ENCODE measurements around the gene UTF1.

Gene UTF1

DNA sequence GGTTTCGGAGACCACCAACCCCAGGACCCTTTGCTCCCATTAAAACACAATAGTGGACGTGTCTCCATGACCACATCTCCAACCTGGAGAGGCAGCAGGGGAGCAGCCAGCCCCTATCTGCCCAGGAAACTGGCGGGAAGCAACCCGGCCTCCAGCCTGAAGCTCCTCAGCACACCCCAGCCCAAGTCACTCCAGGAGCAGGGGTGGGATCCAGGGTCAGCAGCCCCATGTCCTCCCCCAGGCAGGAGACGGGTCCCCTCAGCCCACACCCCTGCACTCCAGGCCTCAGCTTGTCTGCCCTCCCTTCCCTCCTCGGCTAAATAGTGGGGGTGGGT lies 46.0 kb downstream of the UTF1 start:
- H3K9me3 ChIP-seq: no peaks in the 10 kb centered on the region
- DNase-seq: no peak
- no peak overlapping the region for H3K27ac ChIP-seq
- peak overlapping the region; percentile 6 to 18 for H3K4me3 ChIP-seq
- peaks cover 15 to 47% (median 26%) of the 10 kb centered on the region in 3 donors for H3K36me3 ChIP-seq
- intact Hi-C loops (cut with DNase I; ENCODE audit: low total_unique reads): no loop called here
- H3K27me3 ChIP-seq: peaks cover 0 to 20% of the 10 kb centered on the region in 2 donors
- TF ChIP-seq, protein P1, sequence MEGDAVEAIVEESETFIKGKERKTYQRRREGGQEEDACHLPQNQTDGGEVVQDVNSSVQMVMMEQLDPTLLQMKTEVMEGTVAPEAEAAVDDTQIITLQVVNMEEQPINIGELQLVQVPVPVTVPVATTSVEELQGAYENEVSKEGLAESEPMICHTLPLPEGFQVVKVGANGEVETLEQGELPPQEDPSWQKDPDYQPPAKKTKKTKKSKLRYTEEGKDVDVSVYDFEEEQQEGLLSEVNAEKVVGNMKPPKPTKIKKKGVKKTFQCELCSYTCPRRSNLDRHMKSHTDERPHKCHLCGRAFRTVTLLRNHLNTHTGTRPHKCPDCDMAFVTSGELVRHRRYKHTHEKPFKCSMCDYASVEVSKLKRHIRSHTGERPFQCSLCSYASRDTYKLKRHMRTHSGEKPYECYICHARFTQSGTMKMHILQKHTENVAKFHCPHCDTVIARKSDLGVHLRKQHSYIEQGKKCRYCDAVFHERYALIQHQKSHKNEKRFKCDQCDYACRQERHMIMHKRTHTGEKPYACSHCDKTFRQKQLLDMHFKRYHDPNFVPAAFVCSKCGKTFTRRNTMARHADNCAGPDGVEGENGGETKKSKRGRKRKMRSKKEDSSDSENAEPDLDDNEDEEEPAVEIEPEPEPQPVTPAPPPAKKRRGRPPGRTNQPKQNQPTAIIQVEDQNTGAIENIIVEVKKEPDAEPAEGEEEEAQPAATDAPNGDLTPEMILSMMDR (IDR thresholded peaks at IDR 0.05): no peak
- H3K4me1 ChIP-seq: peaks cover 0 to 20% (median 6%) of the 10 kb centered on the region in 4 donors

GRCh38 chr10:133276435-133277201 lies 46.6 kb downstream of the UTF1 start, which contains the start of gene ADAM8:
ADAM8 (minus strand) TSS chr10:133276868; CDS start chr10:133276817, 51 bp downstream.
- DNase-seq: no peak
- peaks cover 0 to 20% (median 6%) of the 10 kb centered on the region in 4 donors for H3K4me1 ChIP-seq
- intact Hi-C loops (cut with DNase I; ENCODE audit: low total_unique reads): no loop called here

GRCh38 chr10:133277277-133277992 lies 47.4 kb downstream of the UTF1 start:
- Histone ChIP-seq H3K9me3 (no peaks in the 10 kb centered on the region), H3K27ac (no peak overlapping the region), H3K27me3 (peaks cover 0 to 20% of the 10 kb centered on the region in 2 donors), H3K4me3 (no peak overlapping the region), H3K36me3 (peaks cover 24 to 51% (median 39%) of the 10 kb centered on the region in 3 donors), H3K4me1 (peaks cover 0 to 20% (median 6%) of the 10 kb centered on the region in 4 donors)
- no peak for DNase-seq
- intact Hi-C loops (cut with DNase I; ENCODE audit: low total_unique reads): no loop called here
- TF ChIP-seq, protein P1 (IDR thresholded peaks at IDR 0.05): no peak

More at GRCh38 chr10:133276435-133277201, 46.6 kb downstream of the UTF1 start, which contains the start of gene ADAM8:
- Histone ChIP-seq H3K27ac (no peak within 1 kb of the TSS), H3K36me3 (peaks cover 16 to 47% (median 31%) of the 10 kb centered on the region in 3 donors), H3K9me3 (no peaks in the 10 kb centered on the region), H3K27me3 (peaks cover 0 to 20% of the 10 kb centered on the region in 2 donors), H3K4me3 (peak within 1 kb of the TSS; percentile 6 to 18)
- TF ChIP-seq, protein P1 (IDR thresholded peaks at IDR 0.05): no peak

DNA sequence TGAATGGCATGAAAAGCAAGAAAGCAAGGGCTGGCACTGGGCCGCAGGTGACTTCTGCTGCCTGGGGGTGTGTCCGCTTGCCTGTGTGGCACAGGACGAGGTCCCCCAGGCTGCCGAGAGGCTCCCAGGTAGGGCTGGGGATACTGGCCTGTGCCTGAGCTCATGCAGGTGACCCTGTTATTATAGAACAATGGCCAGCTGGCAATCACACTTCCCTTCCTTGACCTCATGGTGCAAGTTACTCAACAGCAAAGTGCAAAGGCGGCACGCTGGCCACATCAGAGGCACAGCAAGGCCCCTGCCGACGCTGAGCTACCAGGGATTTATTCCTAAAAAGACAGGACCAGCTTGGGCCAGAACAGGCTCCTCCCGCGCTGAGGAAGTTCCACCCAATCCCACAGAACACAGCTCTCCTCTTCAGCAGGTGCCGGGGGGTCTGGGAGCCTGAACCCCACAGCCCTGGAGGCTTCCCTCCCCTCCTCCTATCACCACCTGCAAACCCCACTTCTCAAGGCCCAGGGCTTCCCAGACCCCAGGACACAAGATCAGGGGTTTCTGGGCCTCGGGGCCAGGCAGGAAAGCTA lies 48.1 kb downstream of the UTF1 start:
- Histone ChIP-seq H3K27ac (no peak overlapping the region), H3K27me3 (peaks cover 0 to 20% of the 10 kb centered on the region in 2 donors), H3K36me3 (peaks cover 30 to 53% (median 45%) of the 10 kb centered on the region in 3 donors), H3K4me1 (peaks cover 0 to 20% (median 6%) of the 10 kb centered on the region in 4 donors), H3K4me3 (no peak overlapping the region), H3K9me3 (no peaks in the 10 kb centered on the region)
- DNase-seq: no peak
- TF ChIP-seq, protein P1 (IDR thresholded peaks at IDR 0.05): no peak
- intact Hi-C loops (cut with DNase I; ENCODE audit: low total_unique reads): no loop called here

DNA sequence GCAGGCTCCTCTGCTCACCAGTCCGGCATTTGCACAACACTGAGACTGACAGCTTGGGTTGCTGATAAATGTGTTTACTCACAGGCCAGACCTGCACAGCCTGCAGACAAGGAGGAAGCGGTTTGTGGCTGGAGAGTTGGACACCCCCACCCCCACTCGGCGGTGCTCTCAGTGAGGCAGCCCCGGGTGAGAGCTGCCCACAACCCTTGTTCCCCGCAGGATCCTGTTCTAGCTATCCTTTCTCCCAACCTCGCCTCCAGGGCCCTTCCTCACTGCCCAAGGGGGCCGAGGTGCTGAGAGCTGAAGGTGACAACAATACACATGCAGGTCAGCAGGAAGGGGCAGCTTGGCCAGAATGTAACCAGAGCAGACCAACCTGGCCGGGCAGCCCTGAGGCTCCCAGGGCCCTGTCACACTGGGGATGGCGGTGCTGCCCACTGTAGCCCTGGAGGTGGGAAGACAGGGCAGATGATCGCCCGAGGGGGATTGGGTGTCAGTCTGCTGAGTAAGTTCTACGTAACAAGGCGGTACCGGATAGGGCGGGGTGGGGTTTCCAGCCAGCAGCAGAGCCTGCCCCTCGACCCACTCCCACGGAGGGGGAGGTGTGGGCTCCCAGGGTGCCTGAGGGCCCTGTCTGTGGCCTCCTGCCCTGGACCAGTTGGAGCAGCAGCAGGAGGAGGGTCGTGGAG lies 48.7 kb downstream of the UTF1 start:
- TF ChIP-seq, protein P1 (IDR thresholded peaks at IDR 0.05): no peak
- no peak overlapping the region for H3K4me3 ChIP-seq
- no peak overlapping the region for H3K27ac ChIP-seq
- peaks cover 37 to 59% (median 52%) of the 10 kb centered on the region in 3 donors for H3K36me3 ChIP-seq
- H3K27me3 ChIP-seq: peaks cover 0 to 20% of the 10 kb centered on the region in 2 donors
- DNase-seq: no peak
- peaks cover 0 to 20% (median 6%) of the 10 kb centered on the region in 4 donors for H3K4me1 ChIP-seq
- intact Hi-C loops (cut with DNase I; ENCODE audit: low total_unique reads): no loop called here
- no peaks in the 10 kb centered on the region for H3K9me3 ChIP-seq
